GM19397 (cell line): Measurements from ENCODE around the gene PAX7.

Source experiments
- ATAC-seq: cut with Tn5 transposase; IDR thresholded peaks from one replicate; pipeline ENCODE4 v1.9.1; 2021; ENCODE audit warnings: mild to moderate bottlenecking, moderate library complexity; ENCODE audit not compliant: unreplicated experiment

The PAX7 gene

GRCh38 chr1:18787825-18788385, 157.3 kb downstream of the PAX7 start:
- no peak for ATAC-seq

- ATAC-seq = no peak
These were observed 158.6 kb downstream of the PAX7 start for GRCh38 chr1:18789246-18789645.

- no peak for ATAC-seq
These were observed 162.1 kb downstream of the PAX7 start for GRCh38 chr1:18792747-18793146.

GRCh38 chr1:18793164-18793563, 162.5 kb downstream of the PAX7 start:
- ATAC-seq = no peak

GRCh38 chr1:18794051-18794450, 163.4 kb downstream of the PAX7 start:
- ATAC-seq = no peak

GRCh38 chr1:18794561-18794960, 163.9 kb downstream of the PAX7 start:
- no peak for ATAC-seq

GRCh38 chr1:18795002-18795689, 164.5 kb downstream of the PAX7 start:
- ATAC-seq = no peak

- ATAC-seq = no peak
These were observed 166.3 kb downstream of the PAX7 start for GRCh38 chr1:18796950-18797349.
